ENCODE results near the gene TUBB8B.
"Not testable (repeated sequence)": the region's sequence is repeated elsewhere in the genome, so short reads cannot be mapped to it uniquely, and the experiment has no call there.

The TUBB8B gene

DNA sequence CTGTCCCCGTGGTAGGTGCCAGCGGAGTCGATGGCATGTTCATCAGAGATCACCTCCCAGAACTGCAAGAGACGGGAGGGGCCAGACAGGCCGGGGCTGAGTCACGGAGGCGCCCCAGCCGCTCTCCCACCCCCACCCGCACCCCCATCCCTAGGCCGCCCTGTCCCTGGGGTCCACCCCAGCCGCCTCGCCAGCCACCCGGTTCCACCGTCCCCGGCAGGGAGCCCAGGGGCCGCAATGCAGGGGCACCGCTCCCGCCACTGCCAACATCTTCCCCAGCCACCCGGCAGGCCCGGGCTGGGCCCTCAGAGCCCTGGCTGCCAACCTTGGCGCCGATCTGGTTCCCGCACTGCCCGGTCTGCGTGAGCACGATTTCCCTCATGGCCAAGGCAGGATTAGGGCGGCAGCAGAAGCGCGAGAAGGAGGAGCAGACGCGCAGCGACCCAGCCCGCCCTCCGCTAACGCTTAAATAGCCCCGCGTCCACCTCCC is at the start of gene TUBB8B:
Gene TUBB8B (minus strand): TSS at position 440 of the 490 bp plus-strand sequence. CDS start 58 bp downstream, at position 382.
- DNase-seq: not testable (repeated sequence)

- not testable (repeated sequence) for DNase-seq
Observed at GRCh38 chr18:97252-97914, 48.0 kb upstream of the TUBB8B start.

- DNase-seq: not testable (repeated sequence)
Observed at GRCh38 chr18:96767-97131, 47.3 kb upstream of the TUBB8B start.

DNA sequence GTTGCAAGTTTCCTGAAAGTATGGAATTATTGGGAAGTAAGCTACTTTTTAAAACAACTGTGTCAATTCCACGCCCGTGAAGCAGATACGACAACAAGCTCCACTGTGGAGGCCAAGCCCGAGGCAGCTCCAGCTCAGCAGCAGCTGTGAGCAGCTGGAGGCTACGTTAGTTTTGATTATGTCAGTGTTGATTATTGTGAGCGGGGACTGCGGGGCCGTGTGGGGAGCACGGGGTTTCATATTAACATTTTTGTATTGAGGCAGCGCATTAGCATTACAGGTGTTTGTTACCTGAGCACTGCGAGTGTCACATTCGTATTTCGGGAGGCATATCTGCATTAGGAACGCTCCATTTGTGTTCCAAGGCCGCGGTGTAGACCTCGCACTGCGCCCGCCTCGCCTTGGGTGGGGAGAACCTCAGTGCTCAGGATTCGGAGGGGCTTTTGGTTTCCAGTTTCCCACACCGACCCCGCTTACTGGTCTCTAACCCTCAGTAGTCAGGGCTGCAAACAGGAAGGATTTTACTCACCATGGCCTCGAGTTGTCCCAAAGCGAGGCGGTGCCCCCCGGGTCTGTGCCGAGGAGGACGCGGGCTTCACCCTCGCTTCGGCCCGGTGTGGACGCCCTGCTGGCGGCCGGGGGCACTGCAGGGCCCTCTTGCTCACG is 46.8 kb upstream of the TUBB8B start:
- DNase-seq: not testable (repeated sequence)

- DNase-seq: not testable (repeated sequence)
Observed at GRCh38 chr18:95580-95979, 46.2 kb upstream of the TUBB8B start.

GRCh38 chr18:93897-94408 is 44.5 kb upstream of the TUBB8B start:
- not testable (repeated sequence) for DNase-seq

GRCh38 chr18:91561-91960 is 42.1 kb upstream of the TUBB8B start:
- DNase-seq: not testable (repeated sequence)

DNA sequence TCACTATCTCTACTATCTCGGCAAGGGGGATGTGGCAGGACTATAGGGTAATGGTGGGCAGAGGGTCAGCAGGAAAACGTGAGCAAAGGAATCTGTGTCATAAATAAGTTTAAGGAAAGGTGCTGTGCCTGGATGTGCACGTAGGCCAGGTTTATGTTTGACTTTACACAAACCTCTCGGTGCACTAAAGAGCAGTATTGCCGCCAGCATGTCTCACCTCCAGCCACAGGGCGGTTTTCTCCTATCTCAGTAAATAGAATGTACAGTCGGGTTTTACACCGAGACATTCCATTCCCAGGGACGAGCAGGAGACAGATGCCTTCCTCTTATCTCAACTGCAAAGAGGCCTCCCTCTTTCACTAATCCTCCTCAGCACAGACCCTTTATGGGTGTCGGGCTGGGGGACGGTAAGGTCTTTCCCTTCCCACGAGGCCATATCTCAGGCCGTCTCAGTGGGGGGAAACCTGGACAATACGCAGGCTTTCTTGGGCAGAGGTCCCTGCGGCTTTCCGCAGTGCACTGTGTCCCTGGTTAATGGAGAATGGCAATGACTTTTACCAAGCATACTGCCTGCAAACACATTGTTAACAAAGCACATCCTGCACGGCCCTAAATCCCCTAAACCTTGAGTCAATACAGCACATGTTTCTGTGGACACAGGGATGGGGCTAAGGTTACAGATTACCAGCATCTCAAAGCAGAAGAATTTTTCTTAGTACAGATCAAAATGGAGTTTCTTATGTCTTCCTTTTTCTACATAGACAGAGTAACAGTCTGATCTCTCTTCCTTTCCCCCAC is 41.2 kb upstream of the TUBB8B start:
- DNase-seq: not testable (repeated sequence)

GRCh38 chr18:89124-89523 is 39.7 kb upstream of the TUBB8B start:
- DNase-seq: not testable (repeated sequence)

- not testable (repeated sequence) for DNase-seq
Observed at GRCh38 chr18:84801-85200, 35.4 kb upstream of the TUBB8B start.

- not testable (repeated sequence) for DNase-seq
Observed at GRCh38 chr18:82626-83209, 33.3 kb upstream of the TUBB8B start.

GRCh38 chr18:80881-81280 is 31.5 kb upstream of the TUBB8B start:
- not testable (repeated sequence) for DNase-seq

GRCh38 chr18:80202-80601 is 30.8 kb upstream of the TUBB8B start:
- not testable (repeated sequence) for DNase-seq

DNA sequence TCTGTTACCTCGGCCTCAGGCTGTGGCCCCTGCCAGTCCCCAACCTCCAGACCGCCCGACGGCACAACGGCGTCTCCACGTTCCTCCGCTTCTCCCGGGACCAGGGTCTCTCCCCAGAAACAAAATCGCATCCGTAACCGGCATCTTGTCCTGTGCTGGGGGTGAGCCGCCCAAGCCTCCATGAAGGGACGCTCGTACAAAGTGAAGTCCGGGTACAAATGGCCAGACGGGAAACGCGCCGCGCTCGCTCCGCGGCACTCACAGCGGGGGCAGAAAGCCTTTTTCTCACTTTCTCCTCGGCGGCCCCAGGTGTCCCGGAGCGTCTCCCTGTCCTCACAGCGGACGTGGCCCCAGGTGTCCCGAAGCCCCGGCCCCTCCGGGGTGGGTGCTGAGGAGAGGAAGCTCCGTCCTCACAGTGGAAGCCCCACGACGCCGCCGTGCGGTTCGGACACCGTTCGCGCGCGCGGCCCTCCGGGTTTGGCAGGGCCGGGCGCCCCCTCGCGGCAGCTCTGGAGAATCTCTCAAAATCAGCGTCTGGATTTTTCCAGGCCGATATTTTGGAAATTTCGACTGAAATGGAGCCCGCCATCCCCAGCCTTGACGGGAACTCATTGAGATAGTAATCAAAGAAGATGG is 26.2 kb upstream of the TUBB8B start:
- not testable (repeated sequence) for DNase-seq

- DNase-seq: not testable (repeated sequence)
Observed at GRCh38 chr18:73181-73777, 23.9 kb upstream of the TUBB8B start.

DNA sequence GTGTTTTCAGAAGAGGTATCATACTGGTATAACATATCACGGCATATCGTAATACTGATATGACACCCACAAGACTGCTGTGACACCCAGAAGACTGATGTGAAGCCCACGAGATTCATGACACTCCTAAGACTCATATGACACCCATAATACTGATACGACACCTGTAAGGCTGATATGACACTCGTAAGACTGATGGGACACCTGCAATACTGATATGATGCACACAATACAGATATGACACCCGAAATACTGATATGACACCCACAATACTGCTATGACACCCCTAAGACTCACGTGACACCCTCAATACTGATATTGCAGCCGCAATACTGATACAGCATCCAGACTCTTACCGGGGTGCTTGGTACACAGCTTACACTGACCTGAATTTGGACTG is 18.3 kb upstream of the TUBB8B start:
- not testable (repeated sequence) for DNase-seq

DNA sequence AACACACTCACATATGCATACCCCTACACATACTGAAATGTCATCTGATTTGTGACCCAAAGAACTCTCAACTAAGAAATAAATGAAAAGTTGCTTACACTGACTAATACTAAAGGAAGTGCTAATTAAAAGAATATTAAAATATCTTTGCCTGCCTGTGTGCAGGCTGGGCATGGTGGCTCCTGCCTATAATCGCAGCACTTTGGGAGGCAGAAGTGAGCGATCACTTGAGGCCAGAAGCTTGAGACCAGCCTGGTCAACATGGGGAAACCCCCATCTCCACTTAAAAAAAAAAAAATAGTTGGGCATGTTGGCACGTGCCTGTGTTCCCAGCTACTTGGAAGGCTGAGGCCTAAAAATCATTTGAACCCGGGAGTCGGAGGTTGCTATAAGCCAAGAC is 14.9 kb upstream of the TUBB8B start:
- not testable (repeated sequence) for DNase-seq

DNA sequence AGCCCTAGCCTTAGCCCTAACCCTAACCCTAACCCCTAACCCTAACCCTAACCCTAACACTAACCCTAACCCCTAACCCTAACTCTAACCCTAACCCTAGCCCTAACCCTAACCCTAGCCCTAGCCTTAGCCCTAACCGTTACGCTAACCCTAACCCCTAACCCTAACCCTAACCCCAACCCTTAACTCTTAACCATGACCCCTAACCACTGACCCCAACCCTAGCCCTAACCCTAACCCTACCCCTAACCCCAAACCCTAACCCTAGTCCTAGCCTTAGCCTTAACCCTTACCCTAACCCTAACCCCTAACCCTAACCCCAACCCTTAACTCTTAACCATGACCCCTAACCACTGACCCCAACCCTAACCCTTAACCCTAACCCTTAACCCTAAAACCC is 14.2 kb upstream of the TUBB8B start:
- not testable (repeated sequence) for DNase-seq

GRCh38 chr18:54388-54787 is 5.0 kb upstream of the TUBB8B start:
- DNase-seq: not testable (repeated sequence)

DNA sequence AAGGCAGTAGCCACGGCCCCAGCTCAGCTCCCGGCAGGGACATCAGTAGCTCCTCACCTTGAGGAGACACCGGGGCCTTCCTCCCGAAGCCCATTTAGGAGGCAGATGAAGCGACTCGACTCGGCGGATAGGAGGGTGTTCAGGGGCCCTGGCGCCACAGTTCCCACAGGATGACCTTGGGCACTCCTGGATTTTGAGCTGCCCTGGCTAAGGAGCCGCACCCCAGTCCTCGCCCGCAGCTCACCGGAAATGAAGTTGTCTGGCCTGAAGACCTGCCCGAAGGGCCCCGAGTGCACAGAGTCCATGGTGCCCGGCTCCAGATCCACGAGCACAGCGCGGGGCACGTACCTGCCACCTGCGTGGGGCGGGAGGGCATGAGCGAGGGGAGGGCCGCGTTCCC is 719 bp downstream of the TUBB8B start:
- not testable (repeated sequence) for DNase-seq

DNA sequence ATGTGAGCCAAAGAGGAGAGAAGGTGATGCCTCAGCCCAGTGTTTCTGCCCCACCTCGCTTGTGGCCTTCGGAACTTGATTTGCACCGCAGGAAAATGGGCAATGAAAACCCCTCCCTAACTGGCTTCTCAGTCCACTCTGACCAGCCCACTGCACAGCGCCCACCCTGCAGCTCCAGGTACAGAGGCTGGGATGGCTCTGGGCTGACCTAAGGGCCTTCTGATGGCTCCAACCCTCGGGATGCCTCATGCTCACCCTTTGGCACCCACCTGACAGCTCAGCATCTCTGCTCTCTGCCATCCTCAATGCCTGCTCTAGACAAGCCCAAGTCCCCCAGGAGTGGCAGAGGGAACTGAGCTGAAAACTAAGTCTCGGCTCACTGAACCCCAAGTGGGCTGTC is 36.2 kb downstream of the TUBB8B start:
- not testable (repeated sequence) for DNase-seq

GRCh38 chr18:12773-13172 is 36.6 kb downstream of the TUBB8B start:
- not testable (repeated sequence) for DNase-seq
